MCF 10A (cell line): ENCODE measurements around the gene LCE2A. TPM values are rescaled to one million over a fixed set of nuclear protein-coding genes. Genes with fewer than 3 reads are reported as not detected.
"Not testable (repeated sequence)": the region's sequence is repeated elsewhere in the genome, so short reads cannot be mapped to it uniquely, and the experiment has no call there.

Experiments used
- BruUV-seq: library from RNA; stranded (reverse); fragments of 400-500 nt; replicated peaks from 2 replicates; lab custom pipeline; 2021; lab: Mats Ljungman, UMichigan
- CTCF ChIA-PET: fragments of 300-600 bp; sonication (Branson Sonifier 250); formaldehyde crosslinking; extraction: SDS; loops from one replicate; lab custom pipeline; 2021; ENCODE audit warnings: antibody characterized with exemption, inconsistent platforms; lab: Yijun Ruan, JAX
- POLR2A ChIA-PET: fragments of 300-600, 350-650 bp; sonication (Branson Sonifier 250); formaldehyde crosslinking; extraction: SDS; loops from one replicate; lab custom pipeline; 2020; ENCODE audit warnings: antibody characterized with exemption, inconsistent platforms; lab: Yijun Ruan, JAX
- DNase-seq: peaks from one replicate; pipeline ENCODE4 v3.0.0-alpha.2; 2018; ENCODE audit not compliant: unreplicated experiment
- H3K27ac Mint-ChIP-seq: one replicate; pipeline ENCODE4 v1.8.0; 2022; ENCODE audit warnings: mild to moderate bottlenecking, low read depth, mixed read lengths; ENCODE audit not compliant: unreplicated experiment
- H3K27me3 Mint-ChIP-seq: one replicate; pipeline ENCODE4 v1.8.0; 2022; ENCODE audit warnings: mixed read lengths; ENCODE audit not compliant: insufficient read depth, unreplicated experiment
- H3K36me3 Mint-ChIP-seq: one replicate; pipeline ENCODE4 v1.8.0; 2022; ENCODE audit warnings: mild to moderate bottlenecking, moderate library complexity, mixed read lengths; ENCODE audit not compliant: insufficient read depth, unreplicated experiment
- H3K4me1 Mint-ChIP-seq: one replicate; pipeline ENCODE4 v1.8.0; 2022; ENCODE audit warnings: mixed read lengths; ENCODE audit not compliant: insufficient read depth, unreplicated experiment
- H3K4me3 Mint-ChIP-seq: one replicate; pipeline ENCODE4 v1.8.0; 2022; ENCODE audit warnings: mild to moderate bottlenecking, moderate library complexity, mixed read lengths; ENCODE audit not compliant: unreplicated experiment
- H3K9me3 Mint-ChIP-seq: one replicate; pipeline ENCODE4 v1.8.0; 2022; ENCODE audit warnings: mixed read lengths; ENCODE audit not compliant: unreplicated experiment
- intact Hi-C: fragments of 100-400 bp; cut with micrococcal nuclease; formaldehyde crosslinking; loops from 2 replicates; pipeline ENCODE4 v1.14.1; 2022
- total RNA-seq: library from RNA; stranded (reverse); gene quantifications from 2 replicates; pipeline ENCODE4 v1.2.3, GENCODE V29; 2022
- TF ChIP-seq, protein P1 (sequence below): fragments of 200-600 bp; IDR thresholded peaks from one replicate; pipeline ENCODE4 v1.8.0; 2022; ENCODE audit warnings: antibody characterized with exemption, mild to moderate bottlenecking; ENCODE audit not compliant: unreplicated experiment

Gene LCE2A
- total RNA-seq, 1 experiment from 2014 or later: not detected

GRCh38 chr1:152657677-152658076, 40.5 kb upstream of the LCE2A start:
- no peaks in the 10 kb centered on the region for H3K27me3 Mint-ChIP-seq
- POLR2A ChIA-PET: interaction anchor here (0.6 to 1.6 kb wide), 3 partner anchors 20 to 100 kb away, joined by 3 to 5 read pairs (median 4); partner anchors contain the start of gene KPRP
- H3K27ac Mint-ChIP-seq: no peak overlapping the region
- H3K4me1 Mint-ChIP-seq: no peaks in the 10 kb centered on the region
- H3K9me3 Mint-ChIP-seq: no peaks in the 10 kb centered on the region
- no peak for DNase-seq
- BruUV-seq: no TSS peak
- H3K4me3 Mint-ChIP-seq: no peak overlapping the region
- intact Hi-C loops: loop anchor here (10.0 kb wide), 2 partner anchors 163 to 377 kb away; partner anchors contain the start of gene SPRR1B
- CTCF ChIA-PET: interaction anchor here (0.7 to 14.4 kb wide), 10 partner anchors 9 to 563 kb away, joined by 3 to 253 read pairs (median 4); no protein-coding TSS in a partner anchor
- H3K36me3 Mint-ChIP-seq: no peaks in the 10 kb centered on the region
- TF ChIP-seq, protein P1, sequence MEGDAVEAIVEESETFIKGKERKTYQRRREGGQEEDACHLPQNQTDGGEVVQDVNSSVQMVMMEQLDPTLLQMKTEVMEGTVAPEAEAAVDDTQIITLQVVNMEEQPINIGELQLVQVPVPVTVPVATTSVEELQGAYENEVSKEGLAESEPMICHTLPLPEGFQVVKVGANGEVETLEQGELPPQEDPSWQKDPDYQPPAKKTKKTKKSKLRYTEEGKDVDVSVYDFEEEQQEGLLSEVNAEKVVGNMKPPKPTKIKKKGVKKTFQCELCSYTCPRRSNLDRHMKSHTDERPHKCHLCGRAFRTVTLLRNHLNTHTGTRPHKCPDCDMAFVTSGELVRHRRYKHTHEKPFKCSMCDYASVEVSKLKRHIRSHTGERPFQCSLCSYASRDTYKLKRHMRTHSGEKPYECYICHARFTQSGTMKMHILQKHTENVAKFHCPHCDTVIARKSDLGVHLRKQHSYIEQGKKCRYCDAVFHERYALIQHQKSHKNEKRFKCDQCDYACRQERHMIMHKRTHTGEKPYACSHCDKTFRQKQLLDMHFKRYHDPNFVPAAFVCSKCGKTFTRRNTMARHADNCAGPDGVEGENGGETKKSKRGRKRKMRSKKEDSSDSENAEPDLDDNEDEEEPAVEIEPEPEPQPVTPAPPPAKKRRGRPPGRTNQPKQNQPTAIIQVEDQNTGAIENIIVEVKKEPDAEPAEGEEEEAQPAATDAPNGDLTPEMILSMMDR: no peak

DNA sequence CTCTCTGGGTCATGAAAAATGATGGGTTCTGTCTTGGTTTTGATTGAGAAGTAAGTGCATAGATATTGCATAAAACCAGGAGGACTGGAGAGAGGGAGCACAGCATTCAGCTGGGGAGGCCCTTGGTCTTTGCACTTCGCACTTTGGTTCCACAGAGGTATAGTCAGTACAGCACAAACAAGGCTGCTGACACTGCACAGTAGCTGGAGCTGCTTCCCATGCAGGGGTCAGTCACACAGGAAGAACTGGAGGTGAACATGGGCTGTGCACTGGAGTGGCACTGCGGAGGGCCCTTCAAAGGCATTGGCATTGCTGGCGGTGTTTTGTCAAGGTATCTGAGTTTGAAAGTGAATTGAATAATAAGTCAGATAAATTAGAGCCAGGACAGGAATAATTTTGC, 39.5 kb upstream of the LCE2A start:
- H3K4me1 Mint-ChIP-seq: no peaks in the 10 kb centered on the region
- H3K27ac Mint-ChIP-seq: no peak overlapping the region
- H3K36me3 Mint-ChIP-seq: no peaks in the 10 kb centered on the region
- ChIA-PET CTCF (interaction anchor here (1.2 to 14.4 kb wide), 6 partner anchors 18 to 562 kb away, joined by 3 to 253 read pairs (median 72); no protein-coding TSS in a partner anchor), POLR2A (no interaction called here)
- no peaks in the 10 kb centered on the region for H3K27me3 Mint-ChIP-seq
- no peaks in the 10 kb centered on the region for H3K9me3 Mint-ChIP-seq
- TF ChIP-seq, protein P1: no peak
- no TSS peak for BruUV-seq
- no peak for DNase-seq
- intact Hi-C loops: loop anchor here (10.0 kb wide), 2 partner anchors 164 to 376 kb away; partner anchors contain the start of gene SPRR1B
- no peak overlapping the region for H3K4me3 Mint-ChIP-seq

- ChIA-PET CTCF (interaction anchor here (0.6 to 7.3 kb wide), 8 partner anchors 9 to 370 kb away, joined by 3 to 58 read pairs (median 3); no protein-coding TSS in a partner anchor), POLR2A (no interaction called here)
- TF ChIP-seq, protein P1: no peak
- no peaks in the 10 kb centered on the region for H3K36me3 Mint-ChIP-seq
- H3K4me1 Mint-ChIP-seq: no peaks in the 10 kb centered on the region
- no peak within 1 kb of the TSS for H3K27ac Mint-ChIP-seq
- no TSS peak for BruUV-seq
- no peak within 1 kb of the TSS for H3K4me3 Mint-ChIP-seq
- H3K9me3 Mint-ChIP-seq: no peaks in the 10 kb centered on the region
- intact Hi-C loops: no loop called here
- H3K27me3 Mint-ChIP-seq: peaks cover 17% of the 10 kb centered on the region
- no peak for DNase-seq
These were observed 35.0 kb upstream of the LCE2A start, which contains the start of gene LCE2D for GRCh38 chr1:152663098-152663497. TSS of gene LCE2D (plus strand) at chr1:152663380. CDS start at chr1:152664106, 726 bp downstream.

- BruUV-seq, H3K4me3 Mint-ChIP-seq, H3K9me3 Mint-ChIP-seq, H3K4me1 Mint-ChIP-seq, H3K36me3 Mint-ChIP-seq, intact Hi-C loops, DNase-seq, H3K27ac Mint-ChIP-seq: not testable (repeated sequence)
- POLR2A ChIA-PET: interaction anchor here (0.6 kb wide), 1 partner anchor 8 kb away, joined by 4 read pairs; no protein-coding TSS in a partner anchor
- peaks cover 17% of the 10 kb centered on the region for H3K27me3 Mint-ChIP-seq
- CTCF ChIA-PET: interaction anchor here (7.3 kb wide), 1 partner anchor 12 kb away, joined by 58 read pairs; no protein-coding TSS in a partner anchor
These were observed 32.0 kb upstream of the LCE2A start for GRCh38 chr1:152666171-152666570.
